ENCODE measurements around the gene CSH2. TPM values are rescaled to one million over a fixed set of nuclear protein-coding genes. Genes with fewer than 3 reads are reported as not detected.

CSH2 gene
- polyA plus RNA-seq, 12 donors, result 0.73 to 10.0 (median 3.1) TPM; not detected in 2

- DNase-seq, result no peak
Measured at GRCh38 chr17:63836811-63837210, 36.7 kb downstream of the CSH2 start.

- DNase-seq, result no peak
Measured at GRCh38 chr17:63835167-63835720, 38.2 kb downstream of the CSH2 start.

GRCh38 chr17:63834431-63835166 lies 38.9 kb downstream of the CSH2 start:
- no peak for DNase-seq

- no peak for DNase-seq
Measured at GRCh38 chr17:63833741-63834373, 39.6 kb downstream of the CSH2 start.

- no peak for DNase-seq
Measured at GRCh38 chr17:63833026-63833740, 40.3 kb downstream of the CSH2 start.

- no peak for DNase-seq
Measured at GRCh38 chr17:63832455-63832854, 41.0 kb downstream of the CSH2 start.

GRCh38 chr17:63832014-63832413 lies 41.5 kb downstream of the CSH2 start:
- DNase-seq, result no peak

- no peak for DNase-seq
Measured at GRCh38 chr17:63831505-63831904, 42.0 kb downstream of the CSH2 start.

- no peak for DNase-seq
Measured at GRCh38 chr17:63830904-63831491, 42.5 kb downstream of the CSH2 start.

- DNase-seq, result no peak
Measured at GRCh38 chr17:63830278-63830677, 43.2 kb downstream of the CSH2 start.

- no peak for DNase-seq
Measured at GRCh38 chr17:63828936-63829335, 44.5 kb downstream of the CSH2 start.

GRCh38 chr17:63827801-63828221 lies 45.7 kb downstream of the CSH2 start:
- no peak for DNase-seq

- peak; percentile 98 for DNase-seq
Measured at GRCh38 chr17:63827002-63827800, 46.3 kb downstream of the CSH2 start, which contains the start of the genes FTSJ3 and PSMC5. Gene FTSJ3 (minus strand): TSS chr17:63827663. CDS start chr17:63826902, 761 bp downstream. Gene PSMC5 (plus strand): TSS chr17:63827431. CDS start chr17:63827491, 60 bp downstream.

- no peak for DNase-seq
Measured at GRCh38 chr17:63826468-63827001, 46.9 kb downstream of the CSH2 start.

GRCh38 chr17:63824362-63824761 lies 49.1 kb downstream of the CSH2 start:
- DNase-seq, result no peak

- DNase-seq, result no peak
Measured at GRCh38 chr17:63823659-63824331, 49.7 kb downstream of the CSH2 start.

- DNase-seq, result no peak
Measured at GRCh38 chr17:63822537-63822936, 50.9 kb downstream of the CSH2 start.

Measured in muscle of arm (tissue), 12 donors.